Measurements from ENCODE around the gene RRP9. TPM values are rescaled to one million over a fixed set of nuclear protein-coding genes. Genes with fewer than 3 reads are reported as not detected.

RRP9 gene
- total RNA-seq, 1 experiment from 2014 or later = 49.9 TPM

DNA sequence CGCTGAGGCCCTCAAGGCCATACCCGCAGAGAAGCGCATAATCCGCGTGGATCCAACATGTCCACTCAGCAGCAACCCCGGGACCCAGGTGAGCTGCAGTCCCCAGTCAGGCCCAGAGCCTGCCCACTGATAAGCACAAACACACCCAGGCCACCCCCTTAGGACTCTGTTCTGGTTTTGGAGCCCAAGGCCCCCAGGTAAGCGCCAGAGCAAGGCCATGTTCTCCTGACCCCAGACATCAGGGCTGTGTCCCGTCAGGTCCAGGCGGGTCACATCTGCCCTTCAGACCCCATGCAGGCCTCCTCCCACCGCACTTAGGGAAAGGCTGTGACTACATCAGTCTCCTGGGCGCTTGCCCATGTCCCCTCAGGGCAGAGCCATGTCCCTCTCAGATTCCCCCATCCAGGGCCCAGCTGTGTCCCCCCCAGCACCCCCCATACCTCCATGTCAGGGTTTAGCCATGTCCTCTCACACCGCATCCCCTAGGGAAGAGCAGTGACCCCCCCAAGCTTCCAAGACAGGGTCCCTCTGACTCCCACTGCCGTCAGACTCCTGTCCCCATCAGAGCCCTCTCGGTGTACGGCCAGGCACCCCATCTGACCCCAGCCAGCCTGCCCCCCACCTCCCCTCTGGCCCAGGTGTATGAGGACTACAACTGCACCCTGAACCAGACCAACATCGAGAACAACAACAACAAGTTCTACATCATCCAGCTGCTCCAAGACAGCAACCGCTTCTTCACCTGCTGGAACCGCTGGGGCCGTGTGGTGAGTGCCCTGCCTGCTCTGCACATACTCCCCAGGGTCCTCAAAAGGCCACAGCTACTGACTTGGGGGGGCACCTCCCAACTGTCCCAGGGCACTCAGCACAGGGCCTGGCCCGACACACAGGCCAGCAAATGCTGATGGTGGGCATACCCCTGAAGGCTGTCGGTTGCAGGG lies 2.0 kb upstream of the RRP9 start:
- TF ChIP-seq TP53 (CRISPR knock-in tag; IDR thresholded peaks at IDR 0.05) (no peak), ETV6 (CRISPR knock-in tag; IDR thresholded peaks at IDR 0.05) (no peak), MXD4 (CRISPR knock-in tag; IDR thresholded peaks at IDR 0.05; ENCODE audit: borderline replicate concordance) (no peak), SOX15 (CRISPR knock-in tag; IDR thresholded peaks at IDR 0.05) (no peak), ZNF396 (CRISPR knock-in tag; IDR thresholded peaks at IDR 0.05; ENCODE audit: borderline replicate concordance) (no peak), IRF2 (CRISPR knock-in tag; IDR thresholded peaks at IDR 0.05; ENCODE audit: borderline replicate concordance, low read depth) (no peak), FOXP1 (CRISPR knock-in tag; IDR thresholded peaks at IDR 0.05; ENCODE audit: borderline replicate concordance) (no peak), SMAD3 (CRISPR knock-in tag; IDR thresholded peaks at IDR 0.05; ENCODE audit: borderline replicate concordance) (no peak), ZNF232 (CRISPR knock-in tag; IDR thresholded peaks at IDR 0.05) (no peak), KAT7 (CRISPR knock-in tag; IDR thresholded peaks at IDR 0.05; ENCODE audit: borderline replicate concordance) (no peak), HMGA2 (CRISPR knock-in tag; IDR thresholded peaks at IDR 0.05) (no peak), ZBTB21 (CRISPR knock-in tag; IDR thresholded peaks at IDR 0.05; ENCODE audit: borderline replicate concordance) (no peak)
- TF ChIP-seq, protein P1, sequence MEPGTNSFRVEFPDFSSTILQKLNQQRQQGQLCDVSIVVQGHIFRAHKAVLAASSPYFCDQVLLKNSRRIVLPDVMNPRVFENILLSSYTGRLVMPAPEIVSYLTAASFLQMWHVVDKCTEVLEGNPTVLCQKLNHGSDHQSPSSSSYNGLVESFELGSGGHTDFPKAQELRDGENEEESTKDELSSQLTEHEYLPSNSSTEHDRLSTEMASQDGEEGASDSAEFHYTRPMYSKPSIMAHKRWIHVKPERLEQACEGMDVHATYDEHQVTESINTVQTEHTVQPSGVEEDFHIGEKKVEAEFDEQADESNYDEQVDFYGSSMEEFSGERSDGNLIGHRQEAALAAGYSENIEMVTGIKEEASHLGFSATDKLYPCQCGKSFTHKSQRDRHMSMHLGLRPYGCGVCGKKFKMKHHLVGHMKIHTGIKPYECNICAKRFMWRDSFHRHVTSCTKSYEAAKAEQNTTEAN (CRISPR knock-in tag; IDR thresholded peaks at IDR 0.05) = no peak
- TF ChIP-seq, protein P2, sequence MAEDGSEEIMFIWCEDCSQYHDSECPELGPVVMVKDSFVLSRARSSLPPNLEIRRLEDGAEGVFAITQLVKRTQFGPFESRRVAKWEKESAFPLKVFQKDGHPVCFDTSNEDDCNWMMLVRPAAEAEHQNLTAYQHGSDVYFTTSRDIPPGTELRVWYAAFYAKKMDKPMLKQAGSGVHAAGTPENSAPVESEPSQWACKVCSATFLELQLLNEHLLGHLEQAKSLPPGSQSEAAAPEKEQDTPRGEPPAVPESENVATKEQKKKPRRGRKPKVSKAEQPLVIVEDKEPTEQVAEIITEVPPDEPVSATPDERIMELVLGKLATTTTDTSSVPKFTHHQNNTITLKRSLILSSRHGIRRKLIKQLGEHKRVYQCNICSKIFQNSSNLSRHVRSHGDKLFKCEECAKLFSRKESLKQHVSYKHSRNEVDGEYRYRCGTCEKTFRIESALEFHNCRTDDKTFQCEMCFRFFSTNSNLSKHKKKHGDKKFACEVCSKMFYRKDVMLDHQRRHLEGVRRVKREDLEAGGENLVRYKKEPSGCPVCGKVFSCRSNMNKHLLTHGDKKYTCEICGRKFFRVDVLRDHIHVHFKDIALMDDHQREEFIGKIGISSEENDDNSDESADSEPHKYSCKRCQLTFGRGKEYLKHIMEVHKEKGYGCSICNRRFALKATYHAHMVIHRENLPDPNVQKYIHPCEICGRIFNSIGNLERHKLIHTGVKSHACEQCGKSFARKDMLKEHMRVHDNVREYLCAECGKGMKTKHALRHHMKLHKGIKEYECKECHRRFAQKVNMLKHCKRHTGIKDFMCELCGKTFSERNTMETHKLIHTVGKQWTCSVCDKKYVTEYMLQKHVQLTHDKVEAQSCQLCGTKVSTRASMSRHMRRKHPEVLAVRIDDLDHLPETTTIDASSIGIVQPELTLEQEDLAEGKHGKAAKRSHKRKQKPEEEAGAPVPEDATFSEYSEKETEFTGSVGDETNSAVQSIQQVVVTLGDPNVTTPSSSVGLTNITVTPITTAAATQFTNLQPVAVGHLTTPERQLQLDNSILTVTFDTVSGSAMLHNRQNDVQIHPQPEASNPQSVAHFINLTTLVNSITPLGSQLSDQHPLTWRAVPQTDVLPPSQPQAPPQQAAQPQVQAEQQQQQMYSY (CRISPR knock-in tag; IDR thresholded peaks at IDR 0.05) = no peak
- TF ChIP-seq, protein P3, sequence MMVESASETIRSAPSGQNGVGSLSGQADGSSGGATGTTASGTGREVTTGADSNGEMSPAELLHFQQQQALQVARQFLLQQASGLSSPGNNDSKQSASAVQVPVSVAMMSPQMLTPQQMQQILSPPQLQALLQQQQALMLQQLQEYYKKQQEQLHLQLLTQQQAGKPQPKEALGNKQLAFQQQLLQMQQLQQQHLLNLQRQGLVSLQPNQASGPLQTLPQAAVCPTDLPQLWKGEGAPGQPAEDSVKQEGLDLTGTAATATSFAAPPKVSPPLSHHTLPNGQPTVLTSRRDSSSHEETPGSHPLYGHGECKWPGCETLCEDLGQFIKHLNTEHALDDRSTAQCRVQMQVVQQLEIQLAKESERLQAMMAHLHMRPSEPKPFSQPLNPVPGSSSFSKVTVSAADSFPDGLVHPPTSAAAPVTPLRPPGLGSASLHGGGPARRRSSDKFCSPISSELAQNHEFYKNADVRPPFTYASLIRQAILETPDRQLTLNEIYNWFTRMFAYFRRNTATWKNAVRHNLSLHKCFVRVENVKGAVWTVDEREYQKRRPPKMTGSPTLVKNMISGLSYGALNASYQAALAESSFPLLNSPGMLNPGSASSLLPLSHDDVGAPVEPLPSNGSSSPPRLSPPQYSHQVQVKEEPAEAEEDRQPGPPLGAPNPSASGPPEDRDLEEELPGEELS (CRISPR knock-in tag; IDR thresholded peaks at IDR 0.05) = no peak
- TF ChIP-seq, protein P4, sequence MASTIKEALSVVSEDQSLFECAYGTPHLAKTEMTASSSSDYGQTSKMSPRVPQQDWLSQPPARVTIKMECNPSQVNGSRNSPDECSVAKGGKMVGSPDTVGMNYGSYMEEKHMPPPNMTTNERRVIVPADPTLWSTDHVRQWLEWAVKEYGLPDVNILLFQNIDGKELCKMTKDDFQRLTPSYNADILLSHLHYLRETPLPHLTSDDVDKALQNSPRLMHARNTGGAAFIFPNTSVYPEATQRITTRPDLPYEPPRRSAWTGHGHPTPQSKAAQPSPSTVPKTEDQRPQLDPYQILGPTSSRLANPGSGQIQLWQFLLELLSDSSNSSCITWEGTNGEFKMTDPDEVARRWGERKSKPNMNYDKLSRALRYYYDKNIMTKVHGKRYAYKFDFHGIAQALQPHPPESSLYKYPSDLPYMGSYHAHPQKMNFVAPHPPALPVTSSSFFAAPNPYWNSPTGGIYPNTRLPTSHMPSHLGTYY (CRISPR knock-in tag; IDR thresholded peaks at IDR 0.05) = no peak
- TF ChIP-seq, protein P5, sequence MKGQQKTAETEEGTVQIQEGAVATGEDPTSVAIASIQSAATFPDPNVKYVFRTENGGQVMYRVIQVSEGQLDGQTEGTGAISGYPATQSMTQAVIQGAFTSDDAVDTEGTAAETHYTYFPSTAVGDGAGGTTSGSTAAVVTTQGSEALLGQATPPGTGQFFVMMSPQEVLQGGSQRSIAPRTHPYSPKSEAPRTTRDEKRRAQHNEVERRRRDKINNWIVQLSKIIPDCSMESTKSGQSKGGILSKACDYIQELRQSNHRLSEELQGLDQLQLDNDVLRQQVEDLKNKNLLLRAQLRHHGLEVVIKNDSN (CRISPR knock-in tag; IDR thresholded peaks at IDR 0.05) = no peak
- TF ChIP-seq, protein P6, sequence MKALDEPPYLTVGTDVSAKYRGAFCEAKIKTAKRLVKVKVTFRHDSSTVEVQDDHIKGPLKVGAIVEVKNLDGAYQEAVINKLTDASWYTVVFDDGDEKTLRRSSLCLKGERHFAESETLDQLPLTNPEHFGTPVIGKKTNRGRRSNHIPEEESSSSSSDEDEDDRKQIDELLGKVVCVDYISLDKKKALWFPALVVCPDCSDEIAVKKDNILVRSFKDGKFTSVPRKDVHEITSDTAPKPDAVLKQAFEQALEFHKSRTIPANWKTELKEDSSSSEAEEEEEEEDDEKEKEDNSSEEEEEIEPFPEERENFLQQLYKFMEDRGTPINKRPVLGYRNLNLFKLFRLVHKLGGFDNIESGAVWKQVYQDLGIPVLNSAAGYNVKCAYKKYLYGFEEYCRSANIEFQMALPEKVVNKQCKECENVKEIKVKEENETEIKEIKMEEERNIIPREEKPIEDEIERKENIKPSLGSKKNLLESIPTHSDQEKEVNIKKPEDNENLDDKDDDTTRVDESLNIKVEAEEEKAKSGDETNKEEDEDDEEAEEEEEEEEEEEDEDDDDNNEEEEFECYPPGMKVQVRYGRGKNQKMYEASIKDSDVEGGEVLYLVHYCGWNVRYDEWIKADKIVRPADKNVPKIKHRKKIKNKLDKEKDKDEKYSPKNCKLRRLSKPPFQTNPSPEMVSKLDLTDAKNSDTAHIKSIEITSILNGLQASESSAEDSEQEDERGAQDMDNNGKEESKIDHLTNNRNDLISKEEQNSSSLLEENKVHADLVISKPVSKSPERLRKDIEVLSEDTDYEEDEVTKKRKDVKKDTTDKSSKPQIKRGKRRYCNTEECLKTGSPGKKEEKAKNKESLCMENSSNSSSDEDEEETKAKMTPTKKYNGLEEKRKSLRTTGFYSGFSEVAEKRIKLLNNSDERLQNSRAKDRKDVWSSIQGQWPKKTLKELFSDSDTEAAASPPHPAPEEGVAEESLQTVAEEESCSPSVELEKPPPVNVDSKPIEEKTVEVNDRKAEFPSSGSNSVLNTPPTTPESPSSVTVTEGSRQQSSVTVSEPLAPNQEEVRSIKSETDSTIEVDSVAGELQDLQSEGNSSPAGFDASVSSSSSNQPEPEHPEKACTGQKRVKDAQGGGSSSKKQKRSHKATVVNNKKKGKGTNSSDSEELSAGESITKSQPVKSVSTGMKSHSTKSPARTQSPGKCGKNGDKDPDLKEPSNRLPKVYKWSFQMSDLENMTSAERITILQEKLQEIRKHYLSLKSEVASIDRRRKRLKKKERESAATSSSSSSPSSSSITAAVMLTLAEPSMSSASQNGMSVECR (CRISPR knock-in tag; IDR thresholded peaks at IDR 0.05; ENCODE audit: borderline replicate concordance) = no peak
- TF ChIP-seq, protein P7, sequence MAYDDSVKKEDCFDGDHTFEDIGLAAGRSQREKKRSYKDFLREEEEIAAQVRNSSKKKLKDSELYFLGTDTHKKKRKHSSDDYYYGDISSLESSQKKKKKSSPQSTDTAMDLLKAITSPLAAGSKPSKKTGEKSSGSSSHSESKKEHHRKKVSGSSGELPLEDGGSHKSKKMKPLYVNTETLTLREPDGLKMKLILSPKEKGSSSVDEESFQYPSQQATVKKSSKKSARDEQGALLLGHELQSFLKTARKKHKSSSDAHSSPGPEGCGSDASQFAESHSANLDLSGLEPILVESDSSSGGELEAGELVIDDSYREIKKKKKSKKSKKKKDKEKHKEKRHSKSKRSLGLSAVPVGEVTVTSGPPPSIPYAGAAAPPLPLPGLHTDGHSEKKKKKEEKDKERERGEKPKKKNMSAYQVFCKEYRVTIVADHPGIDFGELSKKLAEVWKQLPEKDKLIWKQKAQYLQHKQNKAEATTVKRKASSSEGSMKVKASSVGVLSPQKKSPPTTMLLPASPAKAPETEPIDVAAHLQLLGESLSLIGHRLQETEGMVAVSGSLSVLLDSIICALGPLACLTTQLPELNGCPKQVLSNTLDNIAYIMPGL (CRISPR knock-in tag; IDR thresholded peaks at IDR 0.05) = no peak
- CTCF ChIA-PET = interaction anchor here (1.1 to 3.4 kb wide), 7 partner anchors 11 to 124 kb away, joined by 7 to 49 read pairs (median 14); partner anchors contain the start of genes ABHD14A, ABHD14B, ACY1 and GPR62
- Mint-ChIP-seq H3K9me3 (no peaks in the 10 kb centered on the region), H3K4me3 (no peak overlapping the region), H3K36me3 (peaks cover 12% of the 10 kb centered on the region), H3K27me3 (ENCODE audit: low read depth) (peaks cover 9% of the 10 kb centered on the region), H3K4me1 (peaks cover 17% of the 10 kb centered on the region), H3K27ac (no peak overlapping the region)
- ATAC-seq (no peak), DNase-seq (ENCODE audit: low spot score) (peak; percentile 10)
- POLR2A ChIA-PET = interaction anchor here (1.3 kb wide), 1 partner anchor 48 kb away, joined by 4 read pairs; no protein-coding TSS in a partner anchor

All from WTC11 (cell line).